Activated CD4-positive, alpha-beta T cell treated with anti-CD3 and anti-CD28 coated beads, Interleukin-2, amount 10 ng/mL, durations not matched to agents 7 days and 5 days (primary cell): ENCODE data around the gene RPN2. TPM values are rescaled to one million over a fixed set of nuclear protein-coding genes. Genes with fewer than 3 reads are reported as not detected.

Source experiments
- CTCF ChIA-PET: fragments of 350-600 bp; sonication (Branson Sonifier 250); formaldehyde crosslinking; loops from one replicate; lab custom pipeline; 2021; ENCODE audit warnings: antibody characterized with exemption; lab: Charles Lee
- POLR2A ChIA-PET: fragments of 350-600 bp; sonication (Branson Sonifier 250); formaldehyde crosslinking; loops from one replicate; lab custom pipeline; 2021; ENCODE audit warnings: antibody characterized with exemption; lab: Charles Lee
- DNase-seq: peaks from one replicate; pipeline ENCODE4 v3.0.0-alpha.2; 2020
- H3K27ac Mint-ChIP-seq: one replicate; pipeline ENCODE4 v1.8.0; 2021; ENCODE audit warnings: mild to moderate bottlenecking, moderate library complexity, mixed read lengths
- H3K27me3 Mint-ChIP-seq: one replicate; pipeline ENCODE4 v1.8.0; 2021; ENCODE audit warnings: mixed read lengths
- H3K36me3 Mint-ChIP-seq: one replicate; pipeline ENCODE4 v1.8.0; 2021; ENCODE audit warnings: low read depth, mixed read lengths
- H3K4me1 Mint-ChIP-seq: one replicate; pipeline ENCODE4 v1.8.0; 2021; ENCODE audit warnings: mixed read lengths
- H3K4me3 Mint-ChIP-seq: one replicate; pipeline ENCODE4 v1.8.0; 2021; ENCODE audit warnings: mild to moderate bottlenecking, moderate library complexity, mixed read lengths
- H3K9me3 Mint-ChIP-seq: one replicate; pipeline ENCODE4 v1.8.0; 2021; ENCODE audit warnings: mixed read lengths
- total RNA-seq, 2 experiments: library from RNA; stranded (reverse); gene quantifications; one replicate each; pipeline ENCODE4 v1.2.3, GENCODE V29; 2021

RPN2 gene
- total RNA-seq, 2 experiments from 2014 or later, result 154 to 176 TPM

DNA sequence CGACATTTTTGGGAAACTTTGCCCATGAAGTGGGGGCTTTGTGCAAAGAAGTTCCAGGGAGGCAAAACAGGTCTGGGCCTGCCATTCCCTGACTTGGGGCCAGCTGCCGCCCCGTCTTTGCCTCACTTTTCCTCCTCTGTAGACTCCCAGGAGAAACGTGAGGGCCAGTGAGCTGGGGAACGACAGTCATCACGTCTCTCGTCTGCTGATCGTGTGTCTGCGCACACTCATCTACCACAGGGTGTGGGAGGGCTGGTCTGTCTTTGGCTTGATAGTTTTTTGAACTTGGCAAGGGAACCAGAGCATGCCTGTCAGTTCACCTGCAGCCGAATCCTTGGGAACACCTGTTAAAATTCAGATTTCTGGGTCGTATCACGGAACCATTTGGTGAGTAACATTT lies 74.0 kb downstream of the RPN2 start:
- POLR2A ChIA-PET, result no interaction called here

DNA sequence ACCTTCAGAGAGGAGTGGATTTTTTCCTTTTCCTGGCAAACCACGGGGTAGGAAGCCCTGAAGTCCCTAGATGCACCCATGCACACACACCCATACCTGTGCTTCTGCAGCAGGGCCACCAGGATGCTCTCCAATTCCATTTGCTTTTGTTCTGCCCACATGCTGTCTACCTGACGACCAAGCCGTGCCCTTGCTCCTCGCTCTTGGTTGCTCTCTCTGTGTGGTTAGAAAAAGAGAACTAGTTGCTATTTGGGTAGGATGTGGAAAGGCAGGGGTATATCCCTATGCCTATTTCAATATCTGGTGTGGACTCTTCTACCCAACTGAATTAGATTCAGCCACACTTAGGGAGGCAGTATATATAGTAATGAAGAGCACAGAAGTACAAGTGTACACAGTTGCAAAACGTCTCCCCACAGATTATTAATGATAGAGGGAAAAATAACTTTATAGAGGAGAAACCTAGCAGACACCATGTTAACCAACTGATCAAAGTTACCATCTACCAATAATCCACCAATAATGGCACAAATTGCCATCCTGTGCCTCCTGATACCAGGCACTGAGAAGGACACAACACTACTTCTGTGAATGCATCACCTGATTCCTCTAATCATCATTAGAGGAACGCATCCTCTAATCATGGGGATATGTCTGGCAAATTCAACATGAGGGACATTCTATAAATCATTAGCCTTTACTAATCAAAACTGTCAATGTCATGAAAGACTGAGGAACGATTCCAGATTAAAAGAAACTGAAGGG lies 75.2 kb downstream of the RPN2 start:
- POLR2A ChIA-PET, result no interaction called here
- DNase-seq, result no peak
- no peak overlapping the region for H3K4me3 Mint-ChIP-seq
- CTCF ChIA-PET, result no interaction called here
- H3K36me3 Mint-ChIP-seq, result no peaks in the 10 kb centered on the region
- peaks cover 3% of the 10 kb centered on the region for H3K27me3 Mint-ChIP-seq
- peaks cover 3% of the 10 kb centered on the region for H3K9me3 Mint-ChIP-seq
- H3K27ac Mint-ChIP-seq, result no peak overlapping the region
- H3K4me1 Mint-ChIP-seq, result no peaks in the 10 kb centered on the region

More for the DNA sequence above, 74.0 kb downstream of the RPN2 start:
- no peak for DNase-seq
- H3K4me3 Mint-ChIP-seq, result no peak overlapping the region
- CTCF ChIA-PET, result interaction anchor here (1.5 kb wide), 1 partner anchor 17 kb away, joined by 3 read pairs; no protein-coding TSS in a partner anchor
- no peak overlapping the region for H3K27ac Mint-ChIP-seq
- no peaks in the 10 kb centered on the region for H3K36me3 Mint-ChIP-seq
- no peaks in the 10 kb centered on the region for H3K27me3 Mint-ChIP-seq
- peaks cover 3% of the 10 kb centered on the region for H3K9me3 Mint-ChIP-seq
- no peaks in the 10 kb centered on the region for H3K4me1 Mint-ChIP-seq

DNA sequence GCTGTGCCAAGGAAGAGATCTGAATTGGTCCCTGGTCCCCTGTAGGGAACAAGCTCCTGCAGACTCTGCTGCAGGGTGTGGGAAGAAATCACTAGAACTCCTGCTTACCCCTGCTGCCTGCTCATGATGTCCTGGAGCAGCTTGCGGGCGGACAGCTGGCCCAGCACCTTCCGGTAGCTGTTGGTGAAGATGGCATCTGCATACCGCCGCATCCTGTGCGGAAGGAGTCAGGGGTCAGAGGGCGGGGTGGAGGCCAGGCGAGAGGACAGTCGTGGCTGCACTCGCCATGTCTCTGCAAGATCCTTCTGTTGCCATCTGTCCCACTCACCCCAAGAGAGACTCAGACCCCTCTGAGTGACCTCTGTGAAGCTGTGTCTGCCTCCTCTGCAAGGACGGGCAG lies 77.2 kb downstream of the RPN2 start:
- no peak for DNase-seq
- Mint-ChIP-seq H3K4me3 (no peak overlapping the region), H3K27ac (no peak overlapping the region), H3K4me1 (no peaks in the 10 kb centered on the region), H3K9me3 (peaks cover 3% of the 10 kb centered on the region), H3K27me3 (peaks cover 5% of the 10 kb centered on the region), H3K36me3 (no peaks in the 10 kb centered on the region)
- ChIA-PET CTCF (no interaction called here), POLR2A (no interaction called here)

DNA sequence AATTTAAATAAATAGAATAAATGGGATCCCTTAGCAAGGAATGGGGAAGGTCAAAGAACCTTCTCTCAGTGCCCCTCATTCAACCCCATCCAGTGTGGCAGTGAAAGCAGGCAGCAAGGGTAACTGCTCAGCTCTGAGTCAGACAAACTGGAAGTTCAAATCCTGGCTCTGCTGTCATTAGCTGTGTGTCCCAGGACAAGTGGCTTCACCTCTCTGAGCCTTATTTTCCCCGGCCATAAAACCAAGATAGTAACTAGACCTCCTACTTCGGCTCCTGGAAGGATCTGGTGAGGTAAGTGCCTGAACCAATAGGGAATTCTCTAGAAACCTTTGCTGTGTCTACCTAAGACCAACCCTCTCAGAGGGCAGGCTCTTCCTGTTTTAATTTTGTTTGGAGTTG lies 78.4 kb downstream of the RPN2 start:
- Mint-ChIP-seq H3K36me3 (no peaks in the 10 kb centered on the region), H3K27me3 (peaks cover 7% of the 10 kb centered on the region), H3K4me3 (no peak overlapping the region), H3K4me1 (no peaks in the 10 kb centered on the region), H3K27ac (no peak overlapping the region), H3K9me3 (peaks cover 3% of the 10 kb centered on the region)
- ChIA-PET CTCF (interaction anchor here (0.7 kb wide), 1 partner anchor 1483 kb away, joined by 3 read pairs; no protein-coding TSS in a partner anchor), POLR2A (no interaction called here)
- no peak for DNase-seq

DNA sequence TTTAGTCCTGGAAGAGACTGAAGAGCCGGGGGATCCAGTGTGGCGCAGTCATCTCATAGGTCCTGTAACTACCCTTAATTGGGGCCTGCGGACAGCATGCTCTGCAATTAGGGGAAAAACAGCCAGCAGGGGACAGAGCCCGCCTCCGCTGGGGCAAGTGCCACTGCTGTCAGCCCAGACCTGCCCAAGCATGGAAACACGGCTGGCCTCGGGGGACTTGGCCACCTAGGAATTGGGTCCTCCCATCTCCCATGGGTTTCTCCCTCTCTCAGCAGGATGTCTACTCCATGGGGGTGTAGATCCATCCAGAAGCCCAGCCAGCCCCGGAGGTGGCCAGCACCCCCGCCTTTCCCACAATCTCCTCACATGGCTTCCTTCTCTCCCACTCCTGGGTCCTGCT lies 78.9 kb downstream of the RPN2 start:
- no peak overlapping the region for H3K27ac Mint-ChIP-seq
- ChIA-PET POLR2A (no interaction called here), CTCF (interaction anchor here (0.6 kb wide), 1 partner anchor 25 kb away, joined by 3 read pairs; no protein-coding TSS in a partner anchor)
- H3K36me3 Mint-ChIP-seq, result no peaks in the 10 kb centered on the region
- H3K4me1 Mint-ChIP-seq, result no peaks in the 10 kb centered on the region
- H3K27me3 Mint-ChIP-seq, result peaks cover 7% of the 10 kb centered on the region
- H3K4me3 Mint-ChIP-seq, result no peak overlapping the region
- DNase-seq, result no peak
- peaks cover 3% of the 10 kb centered on the region for H3K9me3 Mint-ChIP-seq

DNA sequence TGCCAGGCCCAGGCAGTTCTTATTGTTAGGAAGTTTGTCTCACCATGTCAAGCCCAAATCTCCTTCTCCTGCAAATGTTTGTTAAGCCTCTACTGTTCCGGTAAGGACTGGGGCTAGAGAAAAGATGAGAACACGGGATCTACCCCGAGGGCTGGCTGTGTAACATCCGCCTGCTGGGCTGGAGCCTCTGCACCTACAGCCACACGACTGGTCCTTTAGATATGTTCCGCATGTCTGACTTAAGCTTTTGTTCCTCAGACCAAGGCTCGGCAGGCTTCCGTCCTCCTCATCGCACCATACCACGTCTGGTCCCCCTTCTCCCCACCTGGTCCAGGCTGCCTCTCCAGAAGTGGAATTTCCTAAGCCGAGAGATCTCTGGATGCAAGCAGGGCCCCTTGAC lies 79.9 kb downstream of the RPN2 start:
- no peaks in the 10 kb centered on the region for H3K4me1 Mint-ChIP-seq
- POLR2A ChIA-PET, result no interaction called here
- no peak overlapping the region for H3K27ac Mint-ChIP-seq
- H3K9me3 Mint-ChIP-seq, result peaks cover 3% of the 10 kb centered on the region
- no peak for DNase-seq
- H3K4me3 Mint-ChIP-seq, result no peak overlapping the region
- CTCF ChIA-PET, result no interaction called here
- H3K36me3 Mint-ChIP-seq, result no peaks in the 10 kb centered on the region
- H3K27me3 Mint-ChIP-seq, result peaks cover 7% of the 10 kb centered on the region

DNA sequence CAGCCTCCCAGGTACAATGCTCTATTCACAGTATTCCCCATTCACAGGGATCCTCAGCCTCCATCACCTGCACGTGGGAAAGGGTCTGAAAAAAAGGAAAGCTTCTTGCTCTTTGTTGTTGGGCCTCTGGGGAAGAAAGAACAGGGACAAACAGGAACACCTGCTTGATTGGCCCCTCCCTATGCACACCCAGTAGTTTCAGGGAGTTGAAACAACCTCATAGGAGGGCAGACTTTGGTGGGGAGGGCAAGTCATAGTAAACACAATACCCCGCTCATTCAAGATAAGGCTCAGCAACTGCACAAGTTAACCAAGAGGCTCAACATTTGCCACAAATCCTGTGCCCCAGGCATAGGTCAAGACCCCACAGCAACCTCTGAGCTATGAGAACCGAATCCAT lies 80.7 kb downstream of the RPN2 start:
- POLR2A ChIA-PET, result no interaction called here
- Mint-ChIP-seq H3K4me3 (no peak overlapping the region), H3K27ac (no peak overlapping the region), H3K9me3 (no peaks in the 10 kb centered on the region), H3K4me1 (no peaks in the 10 kb centered on the region), H3K27me3 (peaks cover 7% of the 10 kb centered on the region), H3K36me3 (no peaks in the 10 kb centered on the region)
- DNase-seq, result no peak
- CTCF ChIA-PET, result interaction anchor here (0.5 kb wide), 1 partner anchor 19 kb away, joined by 3 read pairs; no protein-coding TSS in a partner anchor

DNA sequence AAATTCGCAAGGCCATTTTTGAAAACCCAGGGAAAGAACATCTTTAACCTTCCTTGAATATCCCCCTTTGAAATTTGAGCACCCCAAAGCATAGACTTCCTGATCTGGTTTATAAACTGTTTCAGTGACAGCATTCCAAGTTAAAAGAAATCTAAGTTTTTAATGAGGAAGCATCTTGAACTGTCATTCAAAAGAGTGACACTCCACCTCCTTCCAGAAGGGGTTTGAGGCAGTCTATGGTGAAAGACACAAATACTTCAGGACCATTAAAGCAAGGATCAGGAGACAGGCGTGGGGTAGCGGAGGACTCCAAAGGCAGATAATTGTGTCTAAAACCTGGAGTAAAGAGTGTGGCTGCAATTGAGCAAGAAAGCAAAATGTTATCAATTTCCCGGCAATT lies 81.8 kb downstream of the RPN2 start:
- Mint-ChIP-seq H3K4me3 (no peak overlapping the region), H3K27me3 (peaks cover 7% of the 10 kb centered on the region), H3K4me1 (peaks cover under 1% of the 10 kb centered on the region), H3K36me3 (no peaks in the 10 kb centered on the region), H3K9me3 (no peaks in the 10 kb centered on the region), H3K27ac (no peak overlapping the region)
- DNase-seq, result no peak
- ChIA-PET CTCF (no interaction called here), POLR2A (no interaction called here)

DNA sequence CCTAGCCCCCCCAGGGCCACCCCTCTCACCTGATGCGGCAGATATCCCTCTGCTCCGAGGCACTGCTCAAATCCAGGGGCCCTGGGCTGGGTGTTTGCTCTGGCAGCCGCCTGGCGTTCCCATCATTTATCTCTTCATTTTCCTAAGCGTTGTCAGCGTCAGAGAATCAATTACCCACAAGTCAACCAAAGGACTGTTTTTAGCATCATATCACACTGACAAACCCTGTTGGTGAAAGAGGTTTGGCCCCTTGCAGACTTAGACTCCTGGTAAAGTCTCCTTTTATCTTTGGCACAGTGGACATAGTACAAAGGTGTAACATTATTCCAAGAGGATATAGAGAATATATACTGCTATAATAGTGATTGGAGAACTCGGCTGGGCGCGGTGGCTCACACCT lies 82.6 kb downstream of the RPN2 start, which contains the start of gene GHRH:
TSS of gene GHRH (minus strand) at position 101 of the 400 bp plus-strand sequence. CDS start 4,925 bp downstream, outside the sequence.
- Mint-ChIP-seq H3K36me3 (no peaks in the 10 kb centered on the region), H3K27ac (no peak within 1 kb of the TSS), H3K4me1 (peaks cover 3% of the 10 kb centered on the region), H3K9me3 (no peaks in the 10 kb centered on the region), H3K4me3 (no peak within 1 kb of the TSS), H3K27me3 (peaks cover 7% of the 10 kb centered on the region)
- CTCF ChIA-PET, result interaction anchor here (1.7 kb wide), 1 partner anchor 32 kb away, joined by 4 read pairs; no protein-coding TSS in a partner anchor
- POLR2A ChIA-PET, result no interaction called here
- DNase-seq, result no peak

DNA sequence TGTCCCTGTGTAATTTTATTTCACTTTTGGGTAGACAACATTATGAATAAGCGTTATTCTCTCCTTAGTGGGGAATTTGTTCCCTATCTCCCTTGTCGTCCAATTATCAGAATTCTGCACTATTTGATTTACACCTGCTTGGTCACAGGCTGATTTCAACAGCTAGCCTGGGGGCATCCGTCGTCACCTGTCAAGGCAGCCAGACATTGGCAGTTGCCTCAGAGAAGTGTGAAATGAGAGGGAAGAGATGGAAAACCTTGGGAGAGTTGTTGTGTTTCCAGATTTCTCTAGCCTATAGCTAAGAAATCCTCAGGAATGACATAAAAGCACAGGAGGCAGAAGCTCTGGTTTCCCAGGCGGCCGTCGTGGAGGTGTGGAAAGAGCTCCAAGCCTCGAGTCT lies 83.4 kb downstream of the RPN2 start:
- Mint-ChIP-seq H3K9me3 (no peaks in the 10 kb centered on the region), H3K4me1 (peaks cover 3% of the 10 kb centered on the region), H3K4me3 (no peak overlapping the region), H3K36me3 (no peaks in the 10 kb centered on the region), H3K27ac (no peak overlapping the region), H3K27me3 (peaks cover 7% of the 10 kb centered on the region)
- DNase-seq, result no peak
- CTCF ChIA-PET, result interaction anchor here (0.6 to 1.7 kb wide), 2 partner anchors 33 to 58 kb away, joined by 3 to 4 read pairs; no protein-coding TSS in a partner anchor
- POLR2A ChIA-PET, result no interaction called here

DNA sequence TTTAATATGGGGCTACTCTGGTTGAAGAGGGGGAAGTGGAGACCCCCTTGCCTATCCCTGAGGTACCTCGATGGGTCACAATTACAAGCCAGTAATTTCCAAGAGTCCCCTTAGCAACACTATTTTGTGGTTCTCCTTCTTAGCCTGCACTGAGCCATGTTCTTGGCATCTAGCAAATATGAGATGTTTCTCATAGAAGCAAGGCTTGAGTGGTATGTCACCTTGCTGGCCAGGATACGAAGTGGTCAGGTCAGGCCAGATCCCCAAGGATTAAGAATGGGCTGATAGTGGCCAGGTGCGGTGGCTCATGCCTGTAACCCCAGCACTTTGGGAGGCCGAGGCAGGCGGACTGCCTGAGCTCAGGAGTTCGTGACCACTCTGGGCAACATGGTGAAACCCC lies 84.6 kb downstream of the RPN2 start:
- no peak overlapping the region for H3K4me3 Mint-ChIP-seq
- no peak for DNase-seq
- H3K36me3 Mint-ChIP-seq, result no peaks in the 10 kb centered on the region
- no peaks in the 10 kb centered on the region for H3K9me3 Mint-ChIP-seq
- POLR2A ChIA-PET, result no interaction called here
- peaks cover 3% of the 10 kb centered on the region for H3K4me1 Mint-ChIP-seq
- H3K27me3 Mint-ChIP-seq, result peaks cover 7% of the 10 kb centered on the region
- H3K27ac Mint-ChIP-seq, result no peak overlapping the region
- CTCF ChIA-PET, result interaction anchor here (1.0 to 1.8 kb wide), 2 partner anchors 13 to 68 kb away, joined by 3 to 4 read pairs; no protein-coding TSS in a partner anchor

DNA sequence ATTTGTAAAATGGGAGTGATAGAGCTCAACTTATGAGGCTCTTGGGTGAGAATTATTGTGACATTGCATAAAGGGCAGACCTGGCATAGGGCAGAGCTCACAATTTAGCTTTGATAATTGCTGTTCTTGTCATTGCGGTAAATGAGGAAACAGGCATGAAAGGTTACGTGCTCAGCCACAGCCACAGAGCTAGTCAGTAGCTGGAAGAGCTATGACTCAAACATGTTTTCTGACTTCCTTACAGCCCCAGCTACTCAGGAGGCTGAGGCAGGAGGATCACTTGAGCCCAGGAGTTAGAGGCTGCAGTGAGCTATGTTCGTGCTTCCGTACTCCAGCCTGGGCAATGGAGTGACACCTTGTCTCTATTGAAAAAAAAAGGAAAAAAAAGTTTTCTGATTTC lies 86.0 kb downstream of the RPN2 start:
- no peak overlapping the region for H3K4me3 Mint-ChIP-seq
- H3K36me3 Mint-ChIP-seq, result no peaks in the 10 kb centered on the region
- POLR2A ChIA-PET, result no interaction called here
- H3K27me3 Mint-ChIP-seq, result peaks cover 4% of the 10 kb centered on the region
- CTCF ChIA-PET, result interaction anchor here (0.8 to 1.8 kb wide), 4 partner anchors 12 to 290 kb away, joined by 3 to 6 read pairs (median 4); no protein-coding TSS in a partner anchor
- DNase-seq, result peak; percentile 31
- no peaks in the 10 kb centered on the region for H3K9me3 Mint-ChIP-seq
- peaks cover 5% of the 10 kb centered on the region for H3K4me1 Mint-ChIP-seq
- no peak overlapping the region for H3K27ac Mint-ChIP-seq

DNA sequence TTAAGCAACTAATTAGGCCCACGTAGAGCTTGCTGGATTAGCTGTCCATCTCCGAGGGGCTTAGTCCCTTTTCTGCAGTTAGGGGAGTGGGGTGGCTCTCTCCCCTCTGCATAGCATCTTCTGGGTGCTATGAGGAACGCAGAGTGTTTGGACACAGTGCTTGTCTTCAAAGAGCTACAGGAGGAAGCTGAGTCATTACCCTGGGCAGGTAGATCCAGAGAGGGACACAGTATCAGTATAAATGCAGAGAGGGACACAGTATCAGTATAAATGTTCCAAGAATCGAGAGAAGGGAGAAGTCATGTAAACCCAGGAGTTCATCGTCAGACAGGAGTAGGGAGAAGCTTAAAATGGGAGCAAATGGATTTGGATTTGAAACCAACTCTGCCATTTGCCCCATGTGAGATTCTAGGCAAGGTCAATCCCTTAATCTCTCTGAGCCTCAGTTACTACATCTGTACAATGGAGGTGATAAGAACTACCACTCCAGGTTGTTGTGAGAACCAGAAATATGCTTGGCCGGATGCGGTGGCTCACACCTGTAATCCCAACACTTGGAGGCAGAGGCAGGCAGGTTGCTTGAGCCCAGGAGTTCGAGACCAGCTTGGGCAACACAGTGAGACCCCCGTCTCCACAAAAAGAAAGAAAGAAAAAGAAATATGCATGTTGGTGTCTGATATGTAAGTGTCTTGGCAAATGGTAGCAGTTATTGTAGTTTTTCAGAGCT lies 88.0 kb downstream of the RPN2 start:
- no peak for DNase-seq
- Mint-ChIP-seq H3K27ac (no peak overlapping the region), H3K9me3 (no peaks in the 10 kb centered on the region), H3K4me1 (peaks cover 5% of the 10 kb centered on the region), H3K4me3 (no peak overlapping the region), H3K27me3 (peaks cover 2% of the 10 kb centered on the region), H3K36me3 (no peaks in the 10 kb centered on the region)
- ChIA-PET POLR2A (no interaction called here), CTCF (interaction anchor here (0.6 to 1.7 kb wide), 3 partner anchors 76 to 268 kb away, joined by 3 to 6 read pairs (median 3); no protein-coding TSS in a partner anchor)
